ENCODE measurements around the gene CDC73. TPM values are rescaled to one million over a fixed set of nuclear protein-coding genes. Genes with fewer than 3 reads are reported as not detected.
"Not testable (repeated sequence)": the region's sequence is repeated elsewhere in the genome, so short reads cannot be mapped to it uniquely, and the experiment has no call there.

Gene CDC73
- total RNA-seq, 4 donors from 2014 or later, result 42.7 to 73.3 (median 53.7) TPM

- H3K9me3 ChIP-seq, result no peaks in the 10 kb centered on the region
- H3K36me3 ChIP-seq, result no peaks in the 10 kb centered on the region
- H3K27ac ChIP-seq, result no peak overlapping the region
- TF ChIP-seq POLR2AphosphoS5 (IDR thresholded peaks at IDR 0.05), result no peak
- no peak for TF ChIP-seq EP300 (IDR thresholded peaks at IDR 0.05)
- no peak for TF ChIP-seq POLR2A (IDR thresholded peaks at IDR 0.05)
- no peak for TF ChIP-seq CTCF (IDR thresholded peaks at IDR 0.05)
- H3K27me3 ChIP-seq, result no peaks in the 10 kb centered on the region
- no peak for ATAC-seq
- WGBS, 2 donors (ENCODE audit: low coverage in 1 of 2), result 44 to 71% methylated on average over 1 of the region's 1 CpG
- no peak overlapping the region for H3K4me3 ChIP-seq
- H3K4me1 ChIP-seq, result no peaks in the 10 kb centered on the region
These were observed 160.1 kb downstream of the CDC73 start for GRCh38 chr1:193281894-193282293.

GRCh38 chr1:193283016-193283415 is 161.2 kb downstream of the CDC73 start:
- TF ChIP-seq CTCF (IDR thresholded peaks at IDR 0.05) (no peak), POLR2A (IDR thresholded peaks at IDR 0.05) (no peak), EP300 (IDR thresholded peaks at IDR 0.05) (no peak), POLR2AphosphoS5 (IDR thresholded peaks at IDR 0.05) (no peak)
- H3K4me1 ChIP-seq, result no peaks in the 10 kb centered on the region
- H3K36me3 ChIP-seq, result no peaks in the 10 kb centered on the region
- H3K9me3 ChIP-seq, result no peaks in the 10 kb centered on the region
- no peak overlapping the region for H3K27ac ChIP-seq
- H3K4me3 ChIP-seq, result no peak overlapping the region
- no peak for ATAC-seq
- no peaks in the 10 kb centered on the region for H3K27me3 ChIP-seq
- WGBS, 2 donors (ENCODE audit: low coverage in 1 of 2), result 80% methylated on average over 1 of the region's 1 CpG; no CpG with 5 or more reads in 1 of the 2 donors

- H3K27ac ChIP-seq, result no peak overlapping the region
- no peaks in the 10 kb centered on the region for H3K9me3 ChIP-seq
- ATAC-seq, result no peak
- no peaks in the 10 kb centered on the region for H3K4me1 ChIP-seq
- no peaks in the 10 kb centered on the region for H3K27me3 ChIP-seq
- H3K36me3 ChIP-seq, result no peaks in the 10 kb centered on the region
- TF ChIP-seq POLR2AphosphoS5 (IDR thresholded peaks at IDR 0.05) (no peak), CTCF (IDR thresholded peaks at IDR 0.05) (no peak), POLR2A (IDR thresholded peaks at IDR 0.05) (no peak), EP300 (IDR thresholded peaks at IDR 0.05) (no peak)
- no peak overlapping the region for H3K4me3 ChIP-seq
These were observed 162.4 kb downstream of the CDC73 start for GRCh38 chr1:193284219-193284618.

- Histone ChIP-seq H3K27me3 (no peaks in the 10 kb centered on the region), H3K36me3 (no peaks in the 10 kb centered on the region), H3K4me3 (no peak overlapping the region), H3K4me1 (no peaks in the 10 kb centered on the region), H3K27ac (no peak overlapping the region), H3K9me3 (no peaks in the 10 kb centered on the region)
- no peak for ATAC-seq
- TF ChIP-seq POLR2A (IDR thresholded peaks at IDR 0.05) (no peak), EP300 (IDR thresholded peaks at IDR 0.05) (no peak), POLR2AphosphoS5 (IDR thresholded peaks at IDR 0.05) (no peak), CTCF (IDR thresholded peaks at IDR 0.05) (no peak)
These were observed 163.8 kb downstream of the CDC73 start for GRCh38 chr1:193285641-193286040.

GRCh38 chr1:193288548-193289080 is 166.8 kb downstream of the CDC73 start:
- not testable (repeated sequence) for H3K27me3 ChIP-seq, H3K27ac ChIP-seq, H3K36me3 ChIP-seq, H3K4me1 ChIP-seq, ATAC-seq, H3K4me3 ChIP-seq, H3K9me3 ChIP-seq
- 50 to 62% methylated on average over 2 of the region's 2 CpGs for WGBS, 2 donors (ENCODE audit: low coverage in 1 of 2)
